Ovary (tissue), 3 donors: ENCODE measurements around the gene RYR3.

Experiments
- EP300 ChIP-seq: sonication (generic); formaldehyde crosslinking; IDR thresholded peaks from one replicate; pipeline ENCODE4 v1.6.1; 2017; ENCODE audit warnings: antibody characterized with exemption
- POLR2A ChIP-seq: fragments of 450-650 bp; IDR thresholded peaks from one replicate; pipeline ENCODE4 v1.6.1; 2017; ENCODE audit warnings: antibody characterized with exemption, mild to moderate bottlenecking, moderate library complexity
- TF ChIP-seq, protein P1 (sequence below), 3 donors: fragments of 450-650 bp in 2 of 3; fragments of 200-600 bp in 1 of 3; IDR thresholded peaks; one replicate each; pipeline versions ENCODE4 v1.5.1 to v1.8.0; 2016 to 2022; ENCODE audit warnings: antibody characterized with exemption in 3 of 3, mild to moderate bottlenecking in 1 of 3
- donor health status: DM: no; HTN: no; CAD: no.

DNA sequence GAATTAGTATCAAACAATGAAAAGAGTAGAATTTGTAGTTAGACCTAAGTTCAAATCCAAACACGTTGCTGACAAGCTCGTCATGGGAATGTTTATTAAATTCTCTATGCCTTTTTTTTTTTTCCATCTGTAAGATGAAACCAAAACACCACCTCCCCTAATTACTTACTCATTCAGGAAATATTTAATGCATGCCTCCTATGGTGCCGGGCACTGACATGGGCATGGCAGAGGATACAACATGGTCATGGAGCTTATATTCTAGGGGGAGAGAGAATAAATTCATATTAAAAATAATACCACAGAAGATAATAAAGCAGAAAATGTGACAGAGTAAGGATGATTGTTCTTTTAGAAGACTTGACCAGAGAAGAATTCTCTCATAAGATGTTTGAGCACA, 215.8 kb downstream of the RYR3 start:
- TF ChIP-seq, protein P1, sequence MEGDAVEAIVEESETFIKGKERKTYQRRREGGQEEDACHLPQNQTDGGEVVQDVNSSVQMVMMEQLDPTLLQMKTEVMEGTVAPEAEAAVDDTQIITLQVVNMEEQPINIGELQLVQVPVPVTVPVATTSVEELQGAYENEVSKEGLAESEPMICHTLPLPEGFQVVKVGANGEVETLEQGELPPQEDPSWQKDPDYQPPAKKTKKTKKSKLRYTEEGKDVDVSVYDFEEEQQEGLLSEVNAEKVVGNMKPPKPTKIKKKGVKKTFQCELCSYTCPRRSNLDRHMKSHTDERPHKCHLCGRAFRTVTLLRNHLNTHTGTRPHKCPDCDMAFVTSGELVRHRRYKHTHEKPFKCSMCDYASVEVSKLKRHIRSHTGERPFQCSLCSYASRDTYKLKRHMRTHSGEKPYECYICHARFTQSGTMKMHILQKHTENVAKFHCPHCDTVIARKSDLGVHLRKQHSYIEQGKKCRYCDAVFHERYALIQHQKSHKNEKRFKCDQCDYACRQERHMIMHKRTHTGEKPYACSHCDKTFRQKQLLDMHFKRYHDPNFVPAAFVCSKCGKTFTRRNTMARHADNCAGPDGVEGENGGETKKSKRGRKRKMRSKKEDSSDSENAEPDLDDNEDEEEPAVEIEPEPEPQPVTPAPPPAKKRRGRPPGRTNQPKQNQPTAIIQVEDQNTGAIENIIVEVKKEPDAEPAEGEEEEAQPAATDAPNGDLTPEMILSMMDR (IDR thresholded peaks at IDR 0.05): no peak
- TF ChIP-seq EP300 (no peak), POLR2A (no peak)
